HG03439 (cell line): ENCODE measurements around the gene GLCCI1.
"Not testable (repeated sequence)": the region's sequence is repeated elsewhere in the genome, so short reads cannot be mapped to it uniquely, and the experiment has no call there.

ENCODE experiments used
- ATAC-seq: cut with Tn5 transposase; IDR thresholded peaks from one replicate; pipeline ENCODE4 v1.9.1; 2021; ENCODE audit warnings: mild to moderate bottlenecking, moderate library complexity; ENCODE audit not compliant: unreplicated experiment

GLCCI1 gene

DNA sequence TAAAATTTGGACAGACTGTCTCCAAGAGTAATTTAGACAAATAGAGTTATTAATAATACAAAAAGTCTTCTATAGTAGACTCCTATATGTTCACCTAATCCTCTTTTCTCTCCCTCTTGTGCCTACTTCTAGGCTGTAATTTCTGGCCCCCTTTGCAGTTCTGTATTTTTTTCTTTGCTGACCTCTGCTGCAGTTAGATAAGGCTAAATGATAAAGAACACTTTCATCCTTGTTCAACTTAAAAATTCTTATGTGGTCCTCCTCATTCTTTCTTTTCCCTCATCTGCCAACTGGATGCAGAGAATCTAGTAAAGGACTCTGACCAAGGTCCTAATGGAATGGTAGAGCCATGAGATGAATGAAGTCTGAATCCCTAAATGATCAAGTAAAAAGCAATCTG is 20.1 kb downstream of the GLCCI1 start:
- ATAC-seq = no peak

GRCh38 chr7:7989133-7989532 is 20.5 kb downstream of the GLCCI1 start:
- ATAC-seq = no peak

GRCh38 chr7:7989616-7990440 is 21.2 kb downstream of the GLCCI1 start:
- ATAC-seq = no peak

DNA sequence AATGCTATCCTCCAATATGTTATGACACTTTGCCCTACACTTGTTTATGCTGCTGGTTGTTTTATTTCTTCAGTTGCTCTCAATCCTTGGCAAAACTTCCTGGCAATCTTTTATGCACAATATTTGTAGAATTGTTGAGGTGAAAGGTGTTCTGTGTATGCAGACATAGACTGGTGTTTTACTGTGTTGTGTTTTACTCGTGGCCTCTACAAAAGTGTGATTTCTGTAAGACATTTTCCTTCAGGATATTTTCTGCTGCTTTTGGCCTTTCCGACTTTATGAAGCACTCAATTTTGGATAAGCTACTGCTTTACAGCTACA is 21.8 kb downstream of the GLCCI1 start:
- no peak for ATAC-seq

DNA sequence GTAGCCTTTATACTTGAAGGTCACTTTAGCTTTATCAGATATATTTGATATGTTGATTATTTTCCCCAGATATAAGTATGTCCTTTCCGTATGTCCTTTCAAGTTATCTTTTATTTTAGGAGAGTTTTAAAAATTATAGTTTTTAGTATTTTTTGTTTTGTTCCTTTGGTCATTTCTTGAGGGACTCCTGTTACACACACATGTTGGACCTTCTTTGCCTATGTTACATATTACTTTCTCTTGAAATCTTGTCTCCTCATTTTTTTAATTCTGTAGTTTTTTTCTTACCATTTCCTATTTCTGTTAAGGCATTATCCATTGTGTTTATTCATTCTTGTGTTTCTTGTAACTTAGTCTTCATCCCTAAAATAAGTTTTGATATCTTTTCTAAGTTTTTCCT is 23.9 kb downstream of the GLCCI1 start:
- no peak for ATAC-seq

DNA sequence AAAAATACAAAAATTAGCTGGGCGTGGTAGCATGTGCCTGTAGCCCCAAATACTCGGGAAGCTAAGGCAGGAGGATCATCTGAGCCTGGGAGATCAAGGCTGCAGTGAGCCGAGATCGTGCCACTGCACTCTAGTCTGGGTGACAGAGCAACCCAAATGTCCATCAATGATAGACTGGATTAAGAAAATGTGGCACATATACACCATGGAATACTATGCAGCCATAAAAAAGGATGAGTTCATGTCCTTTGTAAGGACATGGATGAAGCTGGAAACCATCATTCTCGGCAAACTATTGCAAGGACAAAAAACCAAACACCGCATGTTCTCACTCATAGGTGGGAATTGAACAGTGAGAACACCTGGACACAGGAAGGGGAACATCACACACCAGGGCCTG is 26.8 kb downstream of the GLCCI1 start:
- ATAC-seq = not testable (repeated sequence)

GRCh38 chr7:7996568-7996967 is 28.0 kb downstream of the GLCCI1 start:
- no peak for ATAC-seq

GRCh38 chr7:8000315-8000941 is 31.8 kb downstream of the GLCCI1 start:
- no peak for ATAC-seq

- no peak for ATAC-seq
Measured at GRCh38 chr7:8003077-8003476, 34.5 kb downstream of the GLCCI1 start.

DNA sequence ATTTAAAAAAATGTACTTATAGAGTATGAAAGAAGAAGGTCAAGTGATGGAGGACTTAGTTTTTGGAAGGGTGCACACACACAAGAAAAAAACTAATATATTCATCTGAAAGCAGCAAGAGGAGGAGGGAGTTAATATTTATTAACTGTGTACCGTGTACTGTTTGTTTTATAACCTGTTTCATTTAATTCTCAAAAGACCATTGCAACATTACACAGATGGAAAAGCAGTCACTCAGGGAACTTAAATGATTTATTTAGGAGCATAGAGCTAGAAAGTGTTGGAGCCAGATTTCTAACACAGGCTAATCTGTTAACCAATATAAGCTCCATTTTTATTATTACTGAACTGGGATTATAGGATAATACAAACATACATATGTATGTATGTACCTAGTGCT is 36.7 kb downstream of the GLCCI1 start:
- no peak for ATAC-seq

GRCh38 chr7:8014399-8014798 is 45.8 kb downstream of the GLCCI1 start:
- no peak for ATAC-seq

- ATAC-seq = no peak
Measured at GRCh38 chr7:8015100-8015745, 46.6 kb downstream of the GLCCI1 start.

GRCh38 chr7:8015746-8016120 is 47.1 kb downstream of the GLCCI1 start:
- no peak for ATAC-seq

DNA sequence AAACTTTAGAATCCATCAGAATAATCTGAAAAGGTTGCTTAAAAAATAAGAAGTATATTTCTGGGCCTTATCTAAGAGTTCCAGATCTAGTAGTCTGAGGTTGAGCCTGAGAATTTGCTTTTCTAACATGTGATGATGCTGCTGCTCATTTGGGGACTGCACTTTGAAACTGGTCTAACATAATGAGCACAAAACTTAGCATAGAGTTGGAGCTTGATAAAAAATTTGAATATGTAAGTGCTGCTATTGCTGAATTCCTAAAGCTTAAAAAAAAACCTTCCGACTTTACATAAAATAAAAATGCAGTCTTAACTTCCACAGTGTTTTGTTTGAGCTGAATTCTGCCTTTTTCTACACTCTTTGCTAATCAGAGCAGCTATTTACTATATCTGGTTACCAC is 48.8 kb downstream of the GLCCI1 start:
- no peak for ATAC-seq

DNA sequence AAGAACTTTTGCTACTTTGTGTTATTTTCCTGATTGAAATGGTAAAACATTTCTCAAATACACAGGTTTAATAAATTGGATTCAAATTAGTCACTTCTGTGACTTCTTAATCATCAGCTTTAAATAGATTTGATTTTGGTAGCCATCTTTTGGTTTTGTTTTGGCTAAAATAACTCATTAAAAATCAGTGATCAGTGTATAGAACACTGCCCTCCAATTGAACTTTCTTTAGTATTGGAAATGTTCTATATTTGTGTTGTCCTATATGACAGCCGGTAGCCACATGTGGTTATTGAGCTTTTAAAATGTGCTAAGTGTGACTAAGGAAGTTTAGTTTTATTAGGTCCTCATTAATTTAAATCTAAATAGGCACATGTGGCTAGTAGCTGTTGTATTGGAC is 50.4 kb downstream of the GLCCI1 start:
- no peak for ATAC-seq

DNA sequence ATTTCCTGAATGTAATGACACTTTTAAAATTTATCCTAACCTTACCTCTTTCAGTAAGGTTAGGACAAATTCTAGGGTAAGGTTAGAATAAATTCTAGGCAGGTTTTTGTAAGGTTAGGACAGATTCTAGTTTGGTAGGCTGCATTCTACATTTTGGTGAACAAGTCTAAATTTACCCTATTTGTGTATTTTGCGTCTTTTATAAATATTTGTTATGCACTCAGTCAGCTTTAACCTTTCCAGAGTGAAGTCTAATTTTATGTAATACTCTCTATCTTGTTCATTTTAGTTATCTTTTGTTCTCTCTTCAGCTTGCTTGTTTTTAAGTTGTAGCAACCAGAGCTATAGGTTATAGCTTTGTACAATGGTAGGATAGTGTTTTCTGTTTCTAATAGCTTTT is 54.0 kb downstream of the GLCCI1 start:
- ATAC-seq = no peak

DNA sequence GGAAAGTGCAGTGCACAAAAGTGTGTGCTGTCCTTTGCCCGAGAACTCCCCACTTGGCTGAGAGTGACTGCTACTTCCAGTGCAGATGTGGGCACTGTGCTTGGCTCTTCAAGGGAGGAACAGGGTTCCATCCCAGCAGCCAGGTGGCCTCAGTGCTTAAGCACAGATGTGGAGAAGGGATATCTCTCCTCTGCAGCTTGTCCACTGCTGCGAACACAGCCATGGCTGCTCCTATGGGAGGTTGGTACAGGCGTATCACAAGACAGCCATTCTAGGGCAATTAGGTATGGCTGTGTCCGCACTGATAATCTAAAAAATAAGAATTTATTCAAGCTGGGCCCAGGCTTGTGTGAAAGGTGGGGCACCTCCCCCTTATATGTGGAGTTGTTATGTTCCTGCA is 66.6 kb downstream of the GLCCI1 start:
- no peak for ATAC-seq

- ATAC-seq = no peak
Measured at GRCh38 chr7:8035647-8036518, 67.3 kb downstream of the GLCCI1 start.

DNA sequence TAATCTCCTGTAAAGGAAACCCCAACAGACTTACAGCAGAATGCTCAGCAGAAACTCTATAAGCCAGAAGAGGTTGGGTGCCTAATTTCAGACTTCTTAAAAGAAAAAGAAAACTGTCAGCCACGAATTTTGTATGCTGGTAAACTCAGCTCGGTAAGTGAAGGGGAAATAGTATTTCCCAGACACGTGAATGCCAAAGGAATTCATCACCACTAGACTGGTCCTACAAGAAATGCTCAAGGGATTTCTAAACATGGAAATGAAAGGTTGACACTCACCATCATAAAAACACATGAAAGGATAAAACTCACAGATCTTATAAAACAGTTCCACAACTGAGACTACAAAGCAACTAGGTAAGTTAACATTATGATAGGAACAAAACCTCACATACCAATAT is 68.6 kb downstream of the GLCCI1 start:
- no peak for ATAC-seq

DNA sequence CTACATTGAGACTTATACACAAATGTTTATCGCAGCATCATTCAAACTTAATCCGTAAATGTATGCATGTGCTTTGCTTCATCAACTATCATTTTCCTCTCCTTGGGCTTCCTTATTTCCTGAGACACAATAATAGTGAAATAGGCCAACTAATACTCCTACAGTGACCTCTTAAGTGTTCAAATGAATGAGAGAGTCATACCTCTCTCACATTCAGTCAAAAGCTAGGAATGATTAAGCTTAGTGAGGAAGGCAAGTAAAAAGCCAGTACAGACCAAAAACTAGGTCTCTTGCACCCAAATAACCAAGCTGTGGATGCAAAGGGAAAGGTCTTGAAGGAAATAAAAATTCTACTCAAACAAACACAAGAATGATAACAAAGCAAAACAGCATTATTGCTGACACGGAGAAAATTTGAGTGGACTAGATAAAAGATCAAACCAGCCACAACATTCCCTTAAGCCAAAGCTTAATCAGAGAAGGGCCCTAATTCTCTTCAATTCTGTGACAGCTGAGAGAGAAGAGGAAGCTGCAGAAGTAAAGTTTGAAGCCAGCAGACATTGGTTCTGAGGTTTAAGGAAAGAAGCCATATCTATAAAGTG is 72.3 kb downstream of the GLCCI1 start:
- ATAC-seq = no peak
